Type B pancreatic cell (in vitro differentiated cells): ENCODE measurements around the gene GLT1D1. TPM values are rescaled to one million over a fixed set of nuclear protein-coding genes. Genes with fewer than 3 reads are reported as not detected.

ENCODE experiments used
- DNase-seq: peaks from one replicate; pipeline ENCODE4 v3.0.0; 2021; ENCODE audit warnings: mixed read lengths; ENCODE audit not compliant: unreplicated experiment; ENCODE audit errors: extremely low spot score
- H3K27ac Mint-ChIP-seq: 2 replicates; pipeline ENCODE4 v1.8.0; 2021; ENCODE audit warnings: mild to moderate bottlenecking, mixed read lengths
- H3K27me3 Mint-ChIP-seq: 2 replicates; pipeline ENCODE4 v1.8.0; 2021; ENCODE audit warnings: mixed read lengths
- H3K36me3 Mint-ChIP-seq: 2 replicates; pipeline ENCODE4 v1.8.0; 2021; ENCODE audit warnings: mixed read lengths
- H3K4me1 Mint-ChIP-seq: one replicate; pipeline ENCODE4 v1.8.0; 2021; ENCODE audit warnings: mixed read lengths; ENCODE audit not compliant: unreplicated experiment
- H3K4me3 Mint-ChIP-seq: 2 replicates; pipeline ENCODE4 v1.8.0; 2021; ENCODE audit warnings: mild to moderate bottlenecking, mixed read lengths
- H3K9me3 Mint-ChIP-seq: 2 replicates; pipeline ENCODE4 v1.8.0; 2021; ENCODE audit warnings: mixed read lengths
- total RNA-seq: library from RNA; stranded (reverse); gene quantifications from 2 replicates; pipeline ENCODE4 v1.2.1, GENCODE V29; 2021; ENCODE audit warnings: low replicate concordance
- TF ChIP-seq, protein P1 (sequence below): fragments of 200-600 bp; sonication (generic); conservative IDR thresholded peaks from 2 replicates; pipeline ENCODE4 v1.5.0; 2021; ENCODE audit warnings: antibody characterized with exemption, mild to moderate bottlenecking

GLT1D1 gene
- total RNA-seq, 1 donor from 2014 or later = 2.5 TPM

GRCh38 chr12:129016159-129016558 is 162.9 kb downstream of the GLT1D1 start:
- no peaks in the 10 kb centered on the region for H3K36me3 Mint-ChIP-seq
- H3K27ac Mint-ChIP-seq = no peak overlapping the region
- H3K27me3 Mint-ChIP-seq = peaks cover 13% of the 10 kb centered on the region
- no peak for DNase-seq
- no peaks in the 10 kb centered on the region for H3K4me1 Mint-ChIP-seq
- TF ChIP-seq, protein P1, sequence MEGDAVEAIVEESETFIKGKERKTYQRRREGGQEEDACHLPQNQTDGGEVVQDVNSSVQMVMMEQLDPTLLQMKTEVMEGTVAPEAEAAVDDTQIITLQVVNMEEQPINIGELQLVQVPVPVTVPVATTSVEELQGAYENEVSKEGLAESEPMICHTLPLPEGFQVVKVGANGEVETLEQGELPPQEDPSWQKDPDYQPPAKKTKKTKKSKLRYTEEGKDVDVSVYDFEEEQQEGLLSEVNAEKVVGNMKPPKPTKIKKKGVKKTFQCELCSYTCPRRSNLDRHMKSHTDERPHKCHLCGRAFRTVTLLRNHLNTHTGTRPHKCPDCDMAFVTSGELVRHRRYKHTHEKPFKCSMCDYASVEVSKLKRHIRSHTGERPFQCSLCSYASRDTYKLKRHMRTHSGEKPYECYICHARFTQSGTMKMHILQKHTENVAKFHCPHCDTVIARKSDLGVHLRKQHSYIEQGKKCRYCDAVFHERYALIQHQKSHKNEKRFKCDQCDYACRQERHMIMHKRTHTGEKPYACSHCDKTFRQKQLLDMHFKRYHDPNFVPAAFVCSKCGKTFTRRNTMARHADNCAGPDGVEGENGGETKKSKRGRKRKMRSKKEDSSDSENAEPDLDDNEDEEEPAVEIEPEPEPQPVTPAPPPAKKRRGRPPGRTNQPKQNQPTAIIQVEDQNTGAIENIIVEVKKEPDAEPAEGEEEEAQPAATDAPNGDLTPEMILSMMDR = no peak
- H3K9me3 Mint-ChIP-seq = peaks cover 4% of the 10 kb centered on the region
- H3K4me3 Mint-ChIP-seq = no peak overlapping the region

DNA sequence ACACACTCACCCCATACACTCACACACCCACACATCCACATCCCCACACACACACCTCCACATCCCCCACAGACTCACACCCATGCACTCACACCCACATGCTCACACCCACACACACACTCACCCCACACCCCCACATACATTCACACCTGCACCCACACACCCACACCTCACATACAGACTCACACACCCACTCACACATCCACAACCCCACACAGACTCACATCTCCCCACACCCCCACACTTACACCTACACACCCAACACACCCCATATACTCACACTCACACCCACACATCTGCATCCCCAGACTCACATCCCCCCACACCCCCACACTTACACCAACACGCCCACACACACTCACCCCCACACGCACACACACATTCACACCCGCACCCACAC is 171.8 kb downstream of the GLT1D1 start:
- peaks cover 29% of the 10 kb centered on the region for H3K27me3 Mint-ChIP-seq
- no peak for DNase-seq
- TF ChIP-seq, protein P1 = no peak
- peaks cover 9% of the 10 kb centered on the region for H3K4me1 Mint-ChIP-seq
- H3K9me3 Mint-ChIP-seq = no peaks in the 10 kb centered on the region
- no peak overlapping the region for H3K4me3 Mint-ChIP-seq
- no peak overlapping the region for H3K27ac Mint-ChIP-seq
- no peaks in the 10 kb centered on the region for H3K36me3 Mint-ChIP-seq

GRCh38 chr12:129028844-129029243 is 175.6 kb downstream of the GLT1D1 start:
- H3K4me3 Mint-ChIP-seq = no peak overlapping the region
- peaks cover 9% of the 10 kb centered on the region for H3K4me1 Mint-ChIP-seq
- no peak overlapping the region for H3K27ac Mint-ChIP-seq
- H3K27me3 Mint-ChIP-seq = peaks cover 61% of the 10 kb centered on the region
- DNase-seq = no peak
- H3K9me3 Mint-ChIP-seq = no peaks in the 10 kb centered on the region
- TF ChIP-seq, protein P1 = no peak
- no peaks in the 10 kb centered on the region for H3K36me3 Mint-ChIP-seq

Other genes starting within 250 kb of the GLT1D1 start
- 24.6 and 28.8 TPM in 2 replicates for gene SLC15A4, start 29.5 kb upstream of the GLT1D1 start, total RNA-seq